H9 (cell line): ENCODE data around the gene ZNF175. TPM values are rescaled to one million over a fixed set of nuclear protein-coding genes. Genes with fewer than 3 reads are reported as not detected.

Experiments
- DNase-seq: peaks from one replicate; pipeline ENCODE4 v3.0.0-alpha.2; 2017
- H2AFZ ChIP-seq: one replicate; pipeline ENCODE4 v1.6.1; 2013; ENCODE audit warnings: mild to moderate bottlenecking, low read length, control low read depth, moderate library complexity
- H2AK5ac ChIP-seq: 2 replicates; pipeline ENCODE4 v1.6.1; 2013; ENCODE audit warnings: low read length, control low read depth, mixed read lengths; ENCODE audit not compliant: insufficient read length
- H2BK120ac ChIP-seq: one replicate; pipeline ENCODE4 v1.6.1; 2013; ENCODE audit warnings: low read depth, mild to moderate bottlenecking, low read length, control low read depth, inconsistent platforms; ENCODE audit not compliant: poor library complexity, severe bottlenecking
- H2BK12ac ChIP-seq: 2 replicates; pipeline ENCODE4 v1.6.1; 2013; ENCODE audit warnings: low read length, control low read depth, mixed read lengths, low read depth; ENCODE audit not compliant: insufficient read length
- H2BK15ac ChIP-seq: 2 replicates; pipeline ENCODE4 v1.6.1; 2013; ENCODE audit warnings: low read depth, low read length, control low read depth
- H2BK20ac ChIP-seq: one replicate; pipeline ENCODE4 v1.6.1; 2013; ENCODE audit warnings: low read depth, mild to moderate bottlenecking, low read length, control low read depth, inconsistent platforms; ENCODE audit not compliant: poor library complexity, severe bottlenecking
- H2BK5ac ChIP-seq: 2 replicates; pipeline ENCODE4 v1.6.1; 2013; ENCODE audit warnings: low read length, control low read depth, mixed read lengths; ENCODE audit not compliant: insufficient read length
- H3K14ac ChIP-seq: 2 replicates; pipeline ENCODE4 v1.6.1; 2013; ENCODE audit warnings: low read length, control low read depth; ENCODE audit not compliant: insufficient read depth
- H3K18ac ChIP-seq: 2 replicates; pipeline ENCODE4 v1.6.1; 2013; ENCODE audit warnings: low read depth, mild to moderate bottlenecking, mixed read lengths, low read length, control low read depth; ENCODE audit not compliant: insufficient read length
- H3K23ac ChIP-seq: 2 replicates; pipeline ENCODE4 v1.6.1; 2013; ENCODE audit warnings: low read length, control low read depth, mixed read lengths, low read depth; ENCODE audit not compliant: insufficient read length
- H3K23me2 ChIP-seq: 2 replicates; pipeline ENCODE4 v1.6.1; 2013; ENCODE audit warnings: low read depth, mild to moderate bottlenecking, mixed read lengths, low read length, control low read depth; ENCODE audit not compliant: insufficient read length, poor library complexity, severe bottlenecking
- H3K27ac ChIP-seq: 2 replicates; pipeline ENCODE4 v1.5.1; 2013; ENCODE audit warnings: low read length, control low read depth, mixed read lengths, low read depth; ENCODE audit not compliant: insufficient read length
- H3K27me3 ChIP-seq: 2 replicates; pipeline ENCODE4 v1.6.1; 2013; ENCODE audit warnings: low read length, control low read depth, inconsistent platforms; ENCODE audit not compliant: insufficient read depth
- H3K4ac ChIP-seq: 2 replicates; pipeline ENCODE4 v1.6.1; 2013; ENCODE audit warnings: low read depth, mild to moderate bottlenecking, control low read depth, inconsistent platforms, low read length, moderate library complexity
- H3K4me1 ChIP-seq: 2 replicates; pipeline ENCODE4 v1.6.1; 2013; ENCODE audit warnings: low read length, control low read depth, inconsistent platforms; ENCODE audit not compliant: insufficient read depth
- H3K4me2 ChIP-seq: 2 replicates; pipeline ENCODE4 v1.6.1; 2013; ENCODE audit warnings: low read length, control low read depth, mixed read lengths; ENCODE audit not compliant: insufficient read length, insufficient read depth
- H3K56ac ChIP-seq: 2 replicates; pipeline ENCODE4 v1.6.1; 2013; ENCODE audit warnings: low read depth, mild to moderate bottlenecking, mixed read lengths, low read length, control low read depth; ENCODE audit not compliant: insufficient read length
- H3K79me1 ChIP-seq: 2 replicates; pipeline ENCODE4 v1.6.1; 2013; ENCODE audit warnings: low read depth, mild to moderate bottlenecking, moderate library complexity, low read length, control low read depth, inconsistent platforms; ENCODE audit not compliant: insufficient read depth, poor library complexity, severe bottlenecking
- H3K79me2 ChIP-seq: 2 replicates; pipeline ENCODE4 v1.6.1; 2013; ENCODE audit warnings: low read length, control low read depth, inconsistent platforms; ENCODE audit not compliant: insufficient read depth
- H3K9ac ChIP-seq: 2 replicates; pipeline ENCODE4 v1.6.1; 2013; ENCODE audit warnings: low read length, control low read depth, mixed read lengths; ENCODE audit not compliant: insufficient read length; ENCODE audit errors: extremely low read depth
- H3K9me3 ChIP-seq: one replicate; pipeline ENCODE4 v1.6.1; 2013; ENCODE audit warnings: low read depth, low read length, inconsistent platforms; ENCODE audit not compliant: control insufficient read depth
- H3T11ph ChIP-seq: one replicate; pipeline ENCODE4 v1.6.1; 2013; ENCODE audit warnings: mild to moderate bottlenecking, low read length, control low read depth, inconsistent platforms
- H4K20me1 ChIP-seq: one replicate; pipeline ENCODE4 v1.6.1; 2013; ENCODE audit not compliant: control insufficient read depth, insufficient read length, insufficient read depth
- H4K5ac ChIP-seq: 2 replicates; pipeline ENCODE4 v1.6.1; 2013; ENCODE audit warnings: low read depth, mild to moderate bottlenecking, mixed read lengths, low read length, control low read depth; ENCODE audit not compliant: insufficient read length
- H4K8ac ChIP-seq: replicated peaks from 2 replicates; pipeline ENCODE4 v1.6.1; 2013; ENCODE audit warnings: low read length, control low read depth, mixed read lengths, low read depth; ENCODE audit not compliant: insufficient read length
- H4K91ac ChIP-seq: 2 replicates; pipeline ENCODE4 v1.6.1; 2013; ENCODE audit warnings: low read depth, mild to moderate bottlenecking, moderate library complexity, mixed read lengths, low read length, control low read depth; ENCODE audit not compliant: insufficient read length
- H3K27ac Mint-ChIP-seq, 3 experiments: 2 replicates in 2 of 3; 3 replicates in 1 of 3; pipeline ENCODE4 v1.8.0; 2020 to 2021; ENCODE audit warnings: mixed read lengths in 3 of 3, mild to moderate bottlenecking in 1 of 3, moderate library complexity in 1 of 3
- H3K27me3 Mint-ChIP-seq: 2 replicates; pipeline ENCODE4 v1.8.0; 2021; ENCODE audit warnings: low read depth, mild to moderate bottlenecking, moderate library complexity, mixed read lengths
- H3K36me3 Mint-ChIP-seq, 3 experiments: 2 replicates in 2 of 3; 3 replicates in 1 of 3; pipeline ENCODE4 v1.8.0; 2020 to 2021; ENCODE audit warnings: low read depth in 3 of 3, mixed read lengths in 3 of 3; ENCODE audit not compliant: insufficient read depth in 1 of 3
- H3K4me1 Mint-ChIP-seq, 2 experiments: 2 replicates each; pipeline ENCODE4 v1.8.0; 2020; ENCODE audit warnings: mixed read lengths in 2 of 2
- H3K4me3 Mint-ChIP-seq, 2 experiments: 2 replicates in 1 of 2; 3 replicates in 1 of 2; pipeline ENCODE4 v1.8.0; 2020 to 2021; ENCODE audit warnings: mild to moderate bottlenecking in 2 of 2, mixed read lengths in 2 of 2, moderate library complexity in 1 of 2
- H3K9me3 Mint-ChIP-seq, 2 experiments: 2 replicates in 1 of 2; 3 replicates in 1 of 2; pipeline ENCODE4 v1.8.0; 2020; ENCODE audit warnings: mild to moderate bottlenecking in 2 of 2, mixed read lengths in 2 of 2, moderate library complexity in 1 of 2
- WGBS: extraction: QIAGEN DNeasy Blood & Tissue Kit; methylation state at CpG from one replicate; pipeline ENCODE4 v1.1.7; 2013; ENCODE audit warnings: missing lambda C conversion rate, low lambda C conversion rate, mixed read lengths; ENCODE audit not compliant: insufficient read length; ENCODE audit errors: extremely low coverage; 5-methylcytosine and 5-hydroxymethylcytosine counted together
- total RNA-seq: library from RNA; stranded (reverse); gene quantifications from 2 replicates; pipeline ENCODE4 v1.2.1, GENCODE V29; 2021
- TF ChIP-seq, protein P1 (sequence below): fragments of 200-600 bp; sonication (generic); conservative IDR thresholded peaks from 3 replicates; pipeline ENCODE4 v1.8.0; 2021; ENCODE audit warnings: antibody characterized with exemption, mild to moderate bottlenecking

The ZNF175 gene
- total RNA-seq, 1 experiment from 2014 or later: 10.7 TPM

DNA sequence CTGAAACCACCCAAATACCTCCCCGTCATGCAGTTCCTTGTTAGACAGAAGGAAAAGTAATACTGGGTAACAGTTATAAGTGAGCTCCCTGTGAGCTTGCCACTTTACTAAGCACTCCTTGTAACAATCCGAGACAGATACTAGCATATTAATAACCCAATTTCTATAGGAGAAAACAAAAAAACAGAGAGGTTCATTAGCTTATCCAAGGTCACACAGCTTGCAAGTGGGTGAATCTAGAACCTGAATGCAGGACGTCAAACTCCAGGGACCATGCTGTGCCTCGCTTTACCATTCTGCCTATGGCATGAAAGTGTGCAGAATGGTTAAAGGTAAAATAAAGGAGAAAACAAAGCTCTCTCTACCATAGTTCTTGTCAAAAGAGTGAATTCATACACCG lies 43.7 kb downstream of the ZNF175 start:
- Mint-ChIP-seq H3K27me3 (peaks cover 37% of the 10 kb centered on the region), H3K27ac (no peak overlapping the region), H3K4me3 (no peak overlapping the region), H3K4me1 (no peaks in the 10 kb centered on the region), H3K9me3 (peaks cover 75 to 91% of the 10 kb centered on the region in 2 experiments), H3K36me3 (peaks cover 0 to 4% (median 0%) of the 10 kb centered on the region in 3 experiments; a peak in 1 of 7 replicates)
- Histone ChIP-seq H3K27me3 (no peaks in the 10 kb centered on the region), H4K20me1 (no peaks in the 10 kb centered on the region), H3K4me2 (no peak overlapping the region), H2BK15ac (no peak overlapping the region), H3K14ac (no peak overlapping the region), H3K79me1 (no peaks in the 10 kb centered on the region), H3K4me1 (no peaks in the 10 kb centered on the region), H2AFZ (no peak overlapping the region), H2AK5ac (no peak overlapping the region), H2BK120ac (no peak overlapping the region), H3K23me2 (no peaks in the 10 kb centered on the region), H3K27ac (no peak overlapping the region), H2BK12ac (no peak overlapping the region), H3K23ac (no peak overlapping the region), H3K79me2 (no peaks in the 10 kb centered on the region), H3K18ac (no peak overlapping the region), H3K56ac (no peak overlapping the region), H2BK5ac (no peak overlapping the region), H3K9ac (no peak overlapping the region), H3K9me3 (no peaks in the 10 kb centered on the region), H3K4ac (no peak overlapping the region), H3T11ph (no peak overlapping the region), H4K5ac (no peak overlapping the region), H4K91ac (no peak overlapping the region), H4K8ac (no peak overlapping the region), H2BK20ac (no peak overlapping the region)
- TF ChIP-seq, protein P1, sequence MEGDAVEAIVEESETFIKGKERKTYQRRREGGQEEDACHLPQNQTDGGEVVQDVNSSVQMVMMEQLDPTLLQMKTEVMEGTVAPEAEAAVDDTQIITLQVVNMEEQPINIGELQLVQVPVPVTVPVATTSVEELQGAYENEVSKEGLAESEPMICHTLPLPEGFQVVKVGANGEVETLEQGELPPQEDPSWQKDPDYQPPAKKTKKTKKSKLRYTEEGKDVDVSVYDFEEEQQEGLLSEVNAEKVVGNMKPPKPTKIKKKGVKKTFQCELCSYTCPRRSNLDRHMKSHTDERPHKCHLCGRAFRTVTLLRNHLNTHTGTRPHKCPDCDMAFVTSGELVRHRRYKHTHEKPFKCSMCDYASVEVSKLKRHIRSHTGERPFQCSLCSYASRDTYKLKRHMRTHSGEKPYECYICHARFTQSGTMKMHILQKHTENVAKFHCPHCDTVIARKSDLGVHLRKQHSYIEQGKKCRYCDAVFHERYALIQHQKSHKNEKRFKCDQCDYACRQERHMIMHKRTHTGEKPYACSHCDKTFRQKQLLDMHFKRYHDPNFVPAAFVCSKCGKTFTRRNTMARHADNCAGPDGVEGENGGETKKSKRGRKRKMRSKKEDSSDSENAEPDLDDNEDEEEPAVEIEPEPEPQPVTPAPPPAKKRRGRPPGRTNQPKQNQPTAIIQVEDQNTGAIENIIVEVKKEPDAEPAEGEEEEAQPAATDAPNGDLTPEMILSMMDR: no peak
- WGBS: no CpG with 5 or more reads among the region's 5 CpGs
- DNase-seq: no peak
